HG03439 (cell line): ENCODE measurements around the gene DIPK1B.

Source experiments
- ATAC-seq: cut with Tn5 transposase; IDR thresholded peaks from one replicate; pipeline ENCODE4 v1.9.1; 2021; ENCODE audit warnings: mild to moderate bottlenecking, moderate library complexity; ENCODE audit not compliant: unreplicated experiment

The DIPK1B gene

GRCh38 chr9:136673088-136673974 lies 39.0 kb upstream of the DIPK1B start:
- no peak for ATAC-seq

- no peak for ATAC-seq
Measured at GRCh38 chr9:136673975-136674785, 38.2 kb upstream of the DIPK1B start.

GRCh38 chr9:136674786-136675349 lies 37.5 kb upstream of the DIPK1B start:
- ATAC-seq, result no peak

GRCh38 chr9:136675477-136676296 lies 36.7 kb upstream of the DIPK1B start:
- ATAC-seq, result no peak

GRCh38 chr9:136676297-136676794 lies 36.0 kb upstream of the DIPK1B start:
- ATAC-seq, result no peak

- ATAC-seq, result no peak
Measured at GRCh38 chr9:136676920-136677686, 35.3 kb upstream of the DIPK1B start.

GRCh38 chr9:136678034-136678433 lies 34.3 kb upstream of the DIPK1B start:
- ATAC-seq, result no peak

GRCh38 chr9:136678624-136679023 lies 33.7 kb upstream of the DIPK1B start:
- ATAC-seq, result no peak

GRCh38 chr9:136679431-136679941 lies 32.9 kb upstream of the DIPK1B start:
- no peak for ATAC-seq

GRCh38 chr9:136681029-136681428 lies 31.3 kb upstream of the DIPK1B start:
- no peak for ATAC-seq

- no peak for ATAC-seq
Measured at GRCh38 chr9:136681945-136682699, 30.2 kb upstream of the DIPK1B start.

- no peak for ATAC-seq
Measured at GRCh38 chr9:136682710-136683109, 29.7 kb upstream of the DIPK1B start.

GRCh38 chr9:136683173-136683745 lies 29.1 kb upstream of the DIPK1B start:
- ATAC-seq, result no peak

GRCh38 chr9:136683755-136684154 lies 28.6 kb upstream of the DIPK1B start:
- ATAC-seq, result no peak

- ATAC-seq, result no peak
Measured at GRCh38 chr9:136684339-136684738, 28.0 kb upstream of the DIPK1B start.

- ATAC-seq, result no peak
Measured at GRCh38 chr9:136684799-136685198, 27.6 kb upstream of the DIPK1B start.

- ATAC-seq, result no peak
Measured at GRCh38 chr9:136685216-136685615, 27.2 kb upstream of the DIPK1B start.

GRCh38 chr9:136685790-136686533 lies 26.4 kb upstream of the DIPK1B start:
- no peak for ATAC-seq
